H1 (cell line): ENCODE results near the gene SLC9B2. TPM values are rescaled to one million over a fixed set of nuclear protein-coding genes. Genes with fewer than 3 reads are reported as not detected.

Experiments
- CTCF ChIA-PET: fragments of 300-600 bp; sonication (Branson Sonifier 250); formaldehyde crosslinking; loops from one replicate; lab custom pipeline; 2021; ENCODE audit not compliant: partially characterized antibody; lab: Charles Lee
- POLR2A ChIA-PET: fragments of 300-600 bp; sonication (Branson Sonifier 250); formaldehyde crosslinking; loops from one replicate; lab custom pipeline; 2021; ENCODE audit warnings: inconsistent platforms; ENCODE audit not compliant: partially characterized antibody; lab: Charles Lee
- DNase-seq, 2 experiments: peaks; one replicate each; pipeline versions ENCODE4 v3.0.0 to v3.0.0-alpha.2; 2010 to 2022; ENCODE audit warnings: low spot score in 2 of 2, low read depth in 1 of 2, mixed read lengths in 1 of 2
- FAIRE-seq: peaks from 2 replicates; lab custom pipeline; 2011; peaks lifted over from hg19 to GRCh38; lab: Jason Lieb, UNC
- H2AFZ ChIP-seq: 2 replicates; pipeline ENCODE4 v1.8.1; 2012; ENCODE audit warnings: low read length, inconsistent platforms
- H2AK5ac ChIP-seq: 2 replicates; pipeline ENCODE4 v1.6.1; 2013; ENCODE audit warnings: low read depth, low read length
- H2BK120ac ChIP-seq: replicated peaks from 2 replicates; pipeline ENCODE3; 2013; ENCODE audit warnings: low read depth, low read length, inconsistent platforms
- H2BK12ac ChIP-seq: 2 replicates; pipeline ENCODE4 v1.6.1; 2013; ENCODE audit warnings: low read depth, low read length
- H2BK15ac ChIP-seq: 2 replicates; pipeline ENCODE4 v1.6.1; 2013; ENCODE audit warnings: low read length
- H2BK20ac ChIP-seq: 2 replicates; pipeline ENCODE4 v1.6.1; 2013; ENCODE audit warnings: low read length
- H2BK5ac ChIP-seq: 2 replicates; pipeline ENCODE4 v1.6.1; 2013; ENCODE audit warnings: low read depth, low read length
- H3K14ac ChIP-seq: 2 replicates; pipeline ENCODE4 v1.6.1; 2013; ENCODE audit warnings: inconsistent platforms; ENCODE audit not compliant: insufficient read length
- H3K18ac ChIP-seq: 2 replicates; pipeline ENCODE4 v1.6.1; 2013; ENCODE audit warnings: low read length; ENCODE audit errors: extremely low read depth
- H3K23ac ChIP-seq: 2 replicates; pipeline ENCODE4 v1.6.1; 2013; ENCODE audit warnings: inconsistent platforms; ENCODE audit not compliant: insufficient read length
- H3K23me2 ChIP-seq: 2 replicates; pipeline ENCODE4 v1.6.1; 2013; ENCODE audit warnings: low read depth, low read length
- H3K27ac ChIP-seq: 2 replicates; pipeline ENCODE4 v1.6.1; 2011; ENCODE audit warnings: low read depth, low read length, inconsistent platforms
- H3K27me3 ChIP-seq, 4 experiments: replicated peaks in 1 of 4; 1 replicate in 1 of 4; 2 replicates in 3 of 4; pipeline versions ENCODE4 v1.6.1 to v1.8.1; 2011 to 2013; ENCODE audit warnings: low read length in 3 of 4, mild to moderate bottlenecking in 3 of 4, inconsistent platforms in 2 of 4, mixed read lengths in 2 of 4, moderate library complexity in 1 of 4; ENCODE audit not compliant: control insufficient read depth in 3 of 4, insufficient read depth in 3 of 4; ENCODE audit errors: extremely low read depth in 1 of 4
- H3K36me3 ChIP-seq, 4 experiments: 2 replicates each; pipeline versions ENCODE4 v1.6.1 to v1.8.1; 2011 to 2013; ENCODE audit warnings: mild to moderate bottlenecking in 4 of 4, low read length in 3 of 4, moderate library complexity in 2 of 4, control low read depth in 1 of 4, inconsistent platforms in 1 of 4; ENCODE audit not compliant: insufficient read depth in 4 of 4, control insufficient read depth in 2 of 4
- H3K4ac ChIP-seq: replicated peaks from 2 replicates; pipeline ENCODE3; 2013; ENCODE audit warnings: low read length, low read depth, mixed read lengths, inconsistent platforms; ENCODE audit not compliant: insufficient read length
- H3K4me1 ChIP-seq, 4 experiments: replicated peaks in 1 of 4; 1 replicate in 1 of 4; 2 replicates in 3 of 4; pipeline versions ENCODE4 v1.6.1 to v1.8.1; 2011 to 2013; ENCODE audit warnings: low read length in 3 of 4, inconsistent platforms in 2 of 4, mixed read lengths in 1 of 4; ENCODE audit not compliant: insufficient read depth in 4 of 4, control insufficient read depth in 3 of 4
- H3K4me2 ChIP-seq, 2 experiments: 2 replicates each; pipeline versions ENCODE4 v1.6.1 to v1.8.1; 2011 to 2013; ENCODE audit warnings: low read depth in 2 of 2, low read length in 2 of 2, control low read depth in 1 of 2, inconsistent platforms in 1 of 2, mild to moderate bottlenecking in 1 of 2; ENCODE audit not compliant: insufficient read depth in 1 of 2
- H3K4me3 ChIP-seq, 4 experiments: fragments of 200-600, 300-600 bp in 1 of 4; sonication (generic), shearing (Covaris generic), sonication (Bioruptor Twin) in 1 of 4; 2 replicates each; pipeline versions ENCODE4 v1.5.1 to v1.8.1; 2011 to 2016; ENCODE audit warnings: low read length in 4 of 4, low read depth in 3 of 4, control low read depth in 2 of 4, inconsistent platforms in 2 of 4, mild to moderate bottlenecking in 2 of 4, mixed read lengths in 1 of 4, moderate library complexity in 1 of 4; ENCODE audit not compliant: insufficient read depth in 2 of 4; ENCODE audit errors: extremely low read depth in 1 of 4
- H3K56ac ChIP-seq: replicated peaks from 2 replicates; pipeline ENCODE3; 2013; ENCODE audit warnings: low read depth, mild to moderate bottlenecking, mixed read lengths, low read length, inconsistent platforms; ENCODE audit not compliant: insufficient read length
- H3K79me1 ChIP-seq: 2 replicates; pipeline ENCODE4 v1.6.1; 2013; ENCODE audit warnings: low read depth, low read length, control low read depth
- H3K79me2 ChIP-seq, 2 experiments: 2 replicates each; pipeline versions ENCODE4 v1.6.1 to v1.8.1; 2012 to 2013; ENCODE audit warnings: low read length in 2 of 2, mild to moderate bottlenecking in 2 of 2, inconsistent platforms in 1 of 2; ENCODE audit not compliant: insufficient read depth in 2 of 2, control insufficient read depth in 1 of 2
- H3K9ac ChIP-seq, 4 experiments: replicated peaks in 1 of 4; 1 replicate in 1 of 4; 2 replicates in 3 of 4; pipeline versions ENCODE4 v1.6.1 to v1.8.1; 2011 to 2013; ENCODE audit warnings: low read depth in 3 of 4, low read length in 3 of 4, control low read depth in 2 of 4, mild to moderate bottlenecking in 2 of 4, moderate library complexity in 2 of 4, inconsistent platforms in 1 of 4; ENCODE audit errors: extremely low read depth in 1 of 4
- H3K9me3 ChIP-seq, 2 experiments: 2 replicates each; pipeline versions ENCODE4 v1.6.1 to v1.8.1; 2012 to 2013; ENCODE audit warnings: mild to moderate bottlenecking in 2 of 2, moderate library complexity in 2 of 2, control low read depth in 1 of 2, inconsistent platforms in 1 of 2, low read depth in 1 of 2, low read length in 1 of 2, mixed read lengths in 1 of 2; ENCODE audit not compliant: insufficient read depth in 2 of 2
- H4K20me1 ChIP-seq, 2 experiments: replicated peaks in 1 of 2; 2 replicates each; pipeline versions ENCODE3 to v1.8.1; 2011 to 2013; ENCODE audit warnings: inconsistent platforms in 2 of 2, low read length in 2 of 2, mild to moderate bottlenecking in 1 of 2; ENCODE audit not compliant: insufficient read depth in 2 of 2, control insufficient read depth in 1 of 2
- H4K5ac ChIP-seq: 2 replicates; pipeline ENCODE4 v1.6.1; 2013; ENCODE audit warnings: low read length, low read depth, mixed read lengths, inconsistent platforms; ENCODE audit not compliant: insufficient read length
- H4K8ac ChIP-seq: 2 replicates; pipeline ENCODE4 v1.8.0; 2013; ENCODE audit warnings: mild to moderate bottlenecking, moderate library complexity, low read length, inconsistent platforms; ENCODE audit not compliant: insufficient read depth; ENCODE audit errors: extremely low read depth
- H4K91ac ChIP-seq: replicated peaks from 2 replicates; pipeline ENCODE3; 2013; ENCODE audit warnings: low read length, mixed read lengths, inconsistent platforms; ENCODE audit not compliant: insufficient read length
- ASH2L ChIP-seq: fragments of 200-600, 300-600 bp; sonication (generic); IDR thresholded peaks from one replicate; pipeline ENCODE4 v1.7.1; 2017; ENCODE audit warnings: low read length
- BRCA1 ChIP-seq: IDR thresholded peaks from 2 replicates; pipeline ENCODE4 v1.6.1; 2012; ENCODE audit warnings: low read depth, low read length, improper control_type of control experiment
- CTBP2 ChIP-seq: IDR thresholded peaks from 2 replicates; pipeline ENCODE4 v1.7.0; 2011; ENCODE audit warnings: borderline replicate concordance, mild to moderate bottlenecking, moderate library complexity, mixed read lengths, low read length; ENCODE audit not compliant: insufficient read depth, insufficient read length
- GABPA ChIP-seq: IDR thresholded peaks from 2 replicates; pipeline ENCODE4 v1.6.1; 2011; ENCODE audit warnings: mild to moderate bottlenecking, low read length, moderate library complexity, borderline replicate concordance; ENCODE audit not compliant: insufficient read depth
- HDAC6 ChIP-seq: IDR thresholded peaks from one replicate; pipeline ENCODE4 v1.7.1; 2012; ENCODE audit warnings: low read depth, mild to moderate bottlenecking, inconsistent platforms, low read length, moderate library complexity
- JUN ChIP-seq: IDR thresholded peaks from 2 replicates; pipeline ENCODE4 v1.6.1; 2011; ENCODE audit warnings: low read depth, mild to moderate bottlenecking, improper control_type of control experiment, low read length
- KDM1A ChIP-seq: fragments of 200-600, 300-600 bp; sonication (generic); IDR thresholded peaks from 2 replicates; pipeline ENCODE4 v1.7.1; 2016; ENCODE audit warnings: mild to moderate bottlenecking, low read length, borderline replicate concordance
- KDM4A ChIP-seq: IDR thresholded peaks from one replicate; pipeline ENCODE4 v1.7.1; 2012; ENCODE audit warnings: low read depth, mild to moderate bottlenecking, moderate library complexity, low read length, inconsistent platforms; ENCODE audit not compliant: severe bottlenecking
- MAX ChIP-seq: IDR thresholded peaks from 2 replicates; pipeline ENCODE4 v1.6.1; 2012; ENCODE audit warnings: inconsistent platforms
- RAD21 ChIP-seq, 2 experiments: IDR thresholded peaks in 1 of 2; conservative IDR thresholded peaks in 1 of 2; 2 replicates each; pipeline ENCODE4 v1.6.1; 2011; ENCODE audit warnings: low read depth in 2 of 2, low read length in 2 of 2, improper control_type of control experiment in 1 of 2, inconsistent platforms in 1 of 2, mild to moderate bottlenecking in 1 of 2, moderate library complexity in 1 of 2
- RFX5 ChIP-seq: IDR thresholded peaks from 2 replicates; pipeline ENCODE4 v1.6.1; 2011; ENCODE audit warnings: low read depth, low read length, improper control_type of control experiment, borderline replicate concordance
- SIX5 ChIP-seq: IDR thresholded peaks from 2 replicates; pipeline ENCODE4 v1.6.1; 2011; ENCODE audit warnings: mild to moderate bottlenecking, low read depth, low read length
- SP2 ChIP-seq: IDR thresholded peaks from 2 replicates; pipeline ENCODE4 v1.6.1; 2012; ENCODE audit warnings: mild to moderate bottlenecking, low read length, inconsistent platforms
- SP4 ChIP-seq: IDR thresholded peaks from 2 replicates; pipeline ENCODE4 v1.6.1; 2012; ENCODE audit warnings: low read length, inconsistent platforms
- SUZ12 ChIP-seq: fragments of 200-600 bp; sonication (generic); IDR thresholded peaks from 2 replicates; pipeline ENCODE4 v1.6.1; 2012; ENCODE audit warnings: mild to moderate bottlenecking, inconsistent platforms, low read length, moderate library complexity, mixed read lengths
- WGBS, 2 experiments: shearing (Covaris generic) in 1 of 2; methylation state at CpG; one replicate each; pipeline versions ENCODE4 v1.1.6 to v1.1.7; 2013 to 2015; ENCODE audit warnings: low lambda C conversion rate in 2 of 2, mixed read lengths in 2 of 2, inconsistent platforms in 1 of 2, low coverage in 1 of 2, missing lambda C conversion rate in 1 of 2; ENCODE audit not compliant: insufficient replicate concordance in 2 of 2, insufficient coverage in 1 of 2, insufficient read length in 1 of 2; ENCODE audit errors: extremely low coverage in 1 of 2, missing lambda C conversion rate in 1 of 2; 5-methylcytosine and 5-hydroxymethylcytosine counted together
- polyA plus RNA-seq, 7 experiments: library from polyadenylated mRNA; depleted of rRNA in 3 of 7; stranded (reverse) in 5 of 7; unstranded in 2 of 7; fragments of >200 nt in 5 of 7; fragments of 200-250 nt in 2 of 7; gene quantifications; 1 replicate in 5 of 7; 2 replicates in 1 of 7; 4 replicates in 1 of 7; pipeline versions ENCODE4 v1.2.1 to v1.2.3, GENCODE V29; 2011 to 2013; ENCODE audit warnings: missing spikeins in 2 of 7, mixed read lengths in 2 of 7
- total RNA-seq: library from RNA; stranded (reverse); fragmentation: NEBNext Ultra II Directional; extraction: Animal tissue kit (Norgen Biotek cat#: 25700); gene quantifications from 2 replicates; pipeline ENCODE4 v1.2.1, GENCODE V29; 2021

Gene SLC9B2
- total and polyA plus RNA-seq, 2 of the 8 experiments (the other 6 are each of a cell fraction or from before 2014, with no cell fraction given), result 3.2 to 5.2 TPM

- H3K18ac ChIP-seq, result no peak overlapping the region
- H3K27me3 ChIP-seq, result no peaks in the 10 kb centered on the region
- peaks cover 0 to 34% (median 31%) of the 10 kb centered on the region in 4 experiments for H3K36me3 ChIP-seq
- H2BK5ac ChIP-seq, result no peak overlapping the region
- H3K4me3 ChIP-seq, result no peak overlapping the region
- no peaks in the 10 kb centered on the region for H4K20me1 ChIP-seq
- H3K9me3 ChIP-seq, result no peaks in the 10 kb centered on the region
- H2BK120ac ChIP-seq, result no peak overlapping the region
- no peak overlapping the region for H3K23ac ChIP-seq
- no peaks in the 10 kb centered on the region for H3K23me2 ChIP-seq
- ChIA-PET CTCF (interaction anchor here (0.7 to 6.8 kb wide), 3 partner anchors 13 to 450 kb away, joined by 3 to 51 read pairs (median 4); partner anchors contain the start of gene BDH2), POLR2A (no interaction called here)
- no peak overlapping the region for H3K14ac ChIP-seq
- no peak overlapping the region for H2BK20ac ChIP-seq
- no peak overlapping the region for H3K27ac ChIP-seq
- no peak overlapping the region for H4K8ac ChIP-seq
- WGBS, 2 experiments, result 83% methylated on average over 1 of the region's 1 CpG; no CpG with 5 or more reads in 1 of the 2 experiments
- no peak overlapping the region for H3K4me2 ChIP-seq
- H3K9ac ChIP-seq, result no peak overlapping the region
- no peak for DNase-seq
- H3K4ac ChIP-seq, result no peak overlapping the region
- H2AFZ ChIP-seq, result no peak overlapping the region
- no peak overlapping the region for H4K91ac ChIP-seq
- no peak for FAIRE-seq
- H2AK5ac ChIP-seq, result no peak overlapping the region
- no peak overlapping the region for H2BK15ac ChIP-seq
- H4K5ac ChIP-seq, result no peak overlapping the region
- H3K56ac ChIP-seq, result no peak overlapping the region
- no peaks in the 10 kb centered on the region for H3K4me1 ChIP-seq
- no peaks in the 10 kb centered on the region for H3K79me2 ChIP-seq
- no peak overlapping the region for H2BK12ac ChIP-seq
- no peaks in the 10 kb centered on the region for H3K79me1 ChIP-seq
- TF ChIP-seq CTBP2 (no peak), SUZ12 (no peak), GABPA (no peak), HDAC6 (no peak), BRCA1 (no peak), JUN (no peak), RAD21 (IDR thresholded peaks at IDR 0.05 in 1 of 2, conservative IDR thresholded peaks at IDR 0.05 in 1 of 2; ENCODE audit: low read depth in 2 of 2, low read length in 2 of 2) (no peak), SIX5 (no peak), RFX5 (no peak), SP4 (no peak), MAX (no peak), KDM1A (no peak), ASH2L (no peak), KDM4A (no peak), SP2 (no peak)
Observed at GRCh38 chr4:103086551-103086950, 10.0 kb upstream of the SLC9B2 start.
